Measurements from ENCODE around the gene MERTK. TPM values are rescaled to one million over a fixed set of nuclear protein-coding genes. Genes with fewer than 3 reads are reported as not detected.
A peak's percentile ranks its signal among the peaks of the same experiment; 100 is the strongest.

MERTK gene
- total RNA-seq, 1 donor from 2014 or later: 4.2 TPM

GRCh38 chr2:112047537-112048235 lies 149.3 kb downstream of the MERTK start:
- Histone ChIP-seq H3K9me3 (ENCODE audit: control insufficient read depth in 3 of 3, low read length in 3 of 3) (peaks cover 0 to 6% (median 0%) of the 10 kb centered on the region in 3 donors), H3K4me3 (ENCODE audit: low read length in 3 of 3) (no peak overlapping the region), H3K9ac (ENCODE audit: low read depth in 1 of 3, low read length in 3 of 3) (no peak overlapping the region), H3K36me3 (ENCODE audit: control insufficient read depth in 3 of 3, insufficient read depth in 3 of 3, low read length in 3 of 3) (no peaks in the 10 kb centered on the region), H3K27ac (ENCODE audit: low read depth, low read length) (no peak overlapping the region), H3K27me3 (ENCODE audit: control insufficient read depth in 3 of 3, insufficient read depth in 3 of 3, low read length in 3 of 3) (no peaks in the 10 kb centered on the region), H3K4me1 (ENCODE audit: control insufficient read depth in 3 of 3, insufficient read depth in 3 of 3, low read length in 3 of 3) (no peaks in the 10 kb centered on the region)

GRCh38 chr2:112048236-112048592 lies 149.8 kb downstream of the MERTK start:
- Histone ChIP-seq H3K27ac (ENCODE audit: low read depth, low read length) (no peak overlapping the region), H3K4me3 (ENCODE audit: low read length in 3 of 3) (no peak overlapping the region)

DNA sequence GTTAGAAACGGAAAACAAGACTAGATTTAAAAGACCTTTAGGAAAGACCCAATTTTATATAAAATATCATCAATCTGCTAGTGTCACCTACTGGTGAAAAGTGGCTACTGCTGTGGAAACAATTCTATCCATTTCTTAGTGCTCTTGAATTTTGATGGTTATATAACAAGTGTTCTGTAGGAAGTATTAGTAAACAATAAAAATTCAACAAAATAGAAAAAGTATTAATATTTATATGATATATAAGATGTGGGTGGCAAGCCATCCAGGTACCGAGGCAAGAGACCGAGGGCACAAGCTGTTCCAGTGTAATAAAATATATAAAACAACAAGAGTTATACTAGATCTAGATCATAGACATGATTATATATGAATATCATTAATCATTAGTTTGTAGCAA lies 150.5 kb downstream of the MERTK start:
- Histone ChIP-seq H3K27me3 (ENCODE audit: control insufficient read depth in 3 of 3, insufficient read depth in 3 of 3, low read length in 3 of 3) (no peaks in the 10 kb centered on the region), H3K4me3 (ENCODE audit: low read length in 3 of 3) (no peak overlapping the region), H3K27ac (ENCODE audit: low read depth, low read length) (no peak overlapping the region), H3K4me1 (ENCODE audit: control insufficient read depth in 3 of 3, insufficient read depth in 3 of 3, low read length in 3 of 3) (peaks cover 0 to 7% (median 5%) of the 10 kb centered on the region in 3 donors), H3K36me3 (ENCODE audit: control insufficient read depth in 3 of 3, insufficient read depth in 3 of 3, low read length in 3 of 3) (no peaks in the 10 kb centered on the region), H3K9me3 (ENCODE audit: control insufficient read depth in 3 of 3, low read length in 3 of 3) (peaks cover 0 to 6% (median 0%) of the 10 kb centered on the region in 3 donors), H3K9ac (ENCODE audit: low read depth in 1 of 3, low read length in 3 of 3) (no peak overlapping the region)

More at GRCh38 chr2:112048236-112048592, 149.8 kb downstream of the MERTK start:
- Histone ChIP-seq H3K9me3 (ENCODE audit: control insufficient read depth in 3 of 3, low read length in 3 of 3) (peaks cover 0 to 6% (median 0%) of the 10 kb centered on the region in 3 donors), H3K27me3 (ENCODE audit: control insufficient read depth in 3 of 3, insufficient read depth in 3 of 3, low read length in 3 of 3) (no peaks in the 10 kb centered on the region), H3K9ac (ENCODE audit: low read depth in 1 of 3, low read length in 3 of 3) (no peak overlapping the region), H3K4me1 (ENCODE audit: control insufficient read depth in 3 of 3, insufficient read depth in 3 of 3, low read length in 3 of 3) (peaks cover 0 to under 1% (median 0%) of the 10 kb centered on the region in 3 donors), H3K36me3 (ENCODE audit: control insufficient read depth in 3 of 3, insufficient read depth in 3 of 3, low read length in 3 of 3) (no peaks in the 10 kb centered on the region)

- H3K9ac ChIP-seq (ENCODE audit: low read depth in 1 of 3, low read length in 3 of 3): no peak overlapping the region
- H3K4me3 ChIP-seq (ENCODE audit: low read length in 3 of 3): no peak overlapping the region
- H3K9me3 ChIP-seq (ENCODE audit: control insufficient read depth in 3 of 3, low read length in 3 of 3): peaks cover 0 to 1% (median 0%) of the 10 kb centered on the region in 3 donors
- no peaks in the 10 kb centered on the region for H3K36me3 ChIP-seq (ENCODE audit: control insufficient read depth in 3 of 3, insufficient read depth in 3 of 3, low read length in 3 of 3)
- no peak overlapping the region for H3K27ac ChIP-seq (ENCODE audit: low read depth, low read length)
- no peaks in the 10 kb centered on the region for H3K27me3 ChIP-seq (ENCODE audit: control insufficient read depth in 3 of 3, insufficient read depth in 3 of 3, low read length in 3 of 3)
- H3K4me1 ChIP-seq (ENCODE audit: control insufficient read depth in 3 of 3, insufficient read depth in 3 of 3, low read length in 3 of 3): peaks cover 0 to 12% (median 6%) of the 10 kb centered on the region in 3 donors
Measured at GRCh38 chr2:112050316-112050715, 151.9 kb downstream of the MERTK start.

- Histone ChIP-seq H3K4me3 (ENCODE audit: low read length in 3 of 3) (peak overlapping the region; percentile 89 to 95 (median 95)), H3K9me3 (ENCODE audit: control insufficient read depth in 3 of 3, low read length in 3 of 3) (no peaks in the 10 kb centered on the region), H3K36me3 (ENCODE audit: control insufficient read depth in 3 of 3, insufficient read depth in 3 of 3, low read length in 3 of 3) (no peaks in the 10 kb centered on the region), H3K27ac (ENCODE audit: low read depth, low read length) (peak overlapping the region; percentile 94), H3K27me3 (ENCODE audit: control insufficient read depth in 3 of 3, insufficient read depth in 3 of 3, low read length in 3 of 3) (no peaks in the 10 kb centered on the region), H3K9ac (ENCODE audit: low read depth in 1 of 3, low read length in 3 of 3) (peak overlapping the region; percentile 55 to 84 (median 66)), H3K4me1 (ENCODE audit: control insufficient read depth in 3 of 3, insufficient read depth in 3 of 3, low read length in 3 of 3) (peaks cover 6 to 29% (median 22%) of the 10 kb centered on the region in 3 donors)
Measured at GRCh38 chr2:112053917-112054846, 155.8 kb downstream of the MERTK start.

GRCh38 chr2:112054847-112055729 lies 156.7 kb downstream of the MERTK start, which contains the start of gene TMEM87B:
TMEM87B (plus strand) TSS chr2:112055269; CDS start chr2:112055592, 323 bp downstream.
- peak within 1 kb of the TSS; percentile 72 to 84 (median 81) for H3K9ac ChIP-seq (ENCODE audit: low read depth in 1 of 3, low read length in 3 of 3)
- peak within 1 kb of the TSS; percentile 89 to 95 (median 95) for H3K4me3 ChIP-seq (ENCODE audit: low read length in 3 of 3)
- H3K27ac ChIP-seq (ENCODE audit: low read depth, low read length): peak within 1 kb of the TSS; percentile 94
- H3K27me3 ChIP-seq (ENCODE audit: control insufficient read depth in 3 of 3, insufficient read depth in 3 of 3, low read length in 3 of 3): no peaks in the 10 kb centered on the region
- peaks cover 6 to 29% (median 22%) of the 10 kb centered on the region in 3 donors for H3K4me1 ChIP-seq (ENCODE audit: control insufficient read depth in 3 of 3, insufficient read depth in 3 of 3, low read length in 3 of 3)
- H3K36me3 ChIP-seq (ENCODE audit: control insufficient read depth in 3 of 3, insufficient read depth in 3 of 3, low read length in 3 of 3): peaks cover 0 to 3% (median 0%) of the 10 kb centered on the region in 3 donors
- H3K9me3 ChIP-seq (ENCODE audit: control insufficient read depth in 3 of 3, low read length in 3 of 3): no peaks in the 10 kb centered on the region

DNA sequence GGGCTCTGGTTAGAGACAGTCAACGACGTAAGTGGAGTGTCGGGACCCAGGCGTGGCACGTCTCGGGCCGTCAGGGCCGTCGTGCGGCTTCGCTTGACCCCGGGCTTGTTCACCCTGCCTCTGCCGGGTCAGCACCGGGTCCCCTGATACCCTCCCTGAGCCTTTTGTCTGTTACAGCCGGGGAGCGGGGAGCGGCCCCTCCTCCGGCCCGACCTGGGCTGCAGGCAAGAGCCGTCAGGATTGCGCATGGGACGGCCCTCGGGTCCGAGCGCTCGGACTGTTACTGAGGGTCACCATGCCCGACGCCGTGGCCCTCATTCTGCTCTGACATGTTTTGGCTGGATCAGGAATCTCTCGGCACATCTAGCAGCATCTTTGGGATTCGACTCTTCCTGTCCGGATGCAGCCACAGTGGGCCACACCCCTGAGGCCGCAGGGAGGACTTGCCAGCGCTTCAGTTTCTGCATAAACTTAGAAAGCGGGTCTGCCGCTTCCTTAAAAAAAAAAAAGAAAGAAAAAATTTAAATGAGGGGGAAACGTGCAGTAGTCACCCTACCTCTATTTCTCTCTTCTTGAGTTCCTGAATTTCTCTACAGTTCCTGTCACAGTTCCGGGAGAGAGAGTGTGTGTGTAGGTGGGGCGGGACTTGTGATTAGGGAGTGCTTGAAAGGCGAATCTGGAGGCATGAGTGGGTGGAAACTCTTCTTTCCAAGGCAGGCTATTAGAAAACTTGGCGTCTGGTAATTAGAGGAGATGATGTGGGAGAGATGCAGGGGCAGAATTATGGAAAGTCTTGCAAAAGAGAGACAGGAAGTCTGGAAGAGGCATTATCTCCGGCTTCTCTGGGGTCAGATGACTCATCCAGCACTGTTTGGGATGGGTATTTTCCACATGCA lies 157.6 kb downstream of the MERTK start:
- Histone ChIP-seq H3K27ac (ENCODE audit: low read depth, low read length) (peak overlapping the region; percentile 94), H3K4me1 (ENCODE audit: control insufficient read depth in 3 of 3, insufficient read depth in 3 of 3, low read length in 3 of 3) (peaks cover 6 to 29% (median 22%) of the 10 kb centered on the region in 3 donors)

DNA sequence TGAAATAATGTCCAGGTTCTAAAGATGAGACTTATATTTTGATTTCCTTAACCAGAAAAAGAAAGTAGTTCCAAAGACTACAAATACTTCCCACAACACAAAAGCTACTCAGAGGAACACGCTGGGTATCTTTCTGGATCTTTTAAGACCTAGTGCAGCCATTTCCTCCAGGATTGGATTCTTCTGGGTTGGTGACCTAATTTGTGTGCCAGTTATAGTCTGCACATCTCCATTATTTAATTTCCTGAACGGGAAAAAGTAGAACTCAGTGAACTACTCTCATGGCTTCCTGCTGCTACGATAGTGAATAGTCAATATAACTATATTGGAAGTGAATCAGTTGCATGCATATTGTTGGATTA lies 158.2 kb downstream of the MERTK start:
- H3K9me3 ChIP-seq (ENCODE audit: control insufficient read depth in 3 of 3, low read length in 3 of 3): no peaks in the 10 kb centered on the region
- H3K27ac ChIP-seq (ENCODE audit: low read depth, low read length): peak overlapping the region; percentile 94
- no peaks in the 10 kb centered on the region for H3K27me3 ChIP-seq (ENCODE audit: control insufficient read depth in 3 of 3, insufficient read depth in 3 of 3, low read length in 3 of 3)
- H3K36me3 ChIP-seq (ENCODE audit: control insufficient read depth in 3 of 3, insufficient read depth in 3 of 3, low read length in 3 of 3): peaks cover 0 to 3% (median under 1%) of the 10 kb centered on the region in 3 donors
- H3K4me1 ChIP-seq (ENCODE audit: control insufficient read depth in 3 of 3, insufficient read depth in 3 of 3, low read length in 3 of 3): peaks cover 6 to 29% (median 22%) of the 10 kb centered on the region in 3 donors
- H3K4me3 ChIP-seq (ENCODE audit: low read length in 3 of 3): peak overlapping the region; percentile 82 to 84 (median 83)
- H3K9ac ChIP-seq (ENCODE audit: low read depth in 1 of 3, low read length in 3 of 3): peak overlapping the region in 1 of 3 donors; percentile 81

More for the DNA sequence above, 157.6 kb downstream of the MERTK start:
- no peaks in the 10 kb centered on the region for H3K27me3 ChIP-seq (ENCODE audit: control insufficient read depth in 3 of 3, insufficient read depth in 3 of 3, low read length in 3 of 3)
- H3K36me3 ChIP-seq (ENCODE audit: control insufficient read depth in 3 of 3, insufficient read depth in 3 of 3, low read length in 3 of 3): peaks cover 0 to 3% (median 0%) of the 10 kb centered on the region in 3 donors
- no peaks in the 10 kb centered on the region for H3K9me3 ChIP-seq (ENCODE audit: control insufficient read depth in 3 of 3, low read length in 3 of 3)
- H3K9ac ChIP-seq (ENCODE audit: low read depth in 1 of 3, low read length in 3 of 3): peak overlapping the region; percentile 72 to 84 (median 81)
- peak overlapping the region; percentile 82 to 84 (median 83) for H3K4me3 ChIP-seq (ENCODE audit: low read length in 3 of 3)
